Fibroblast of skin of back (primary cell): ENCODE results near the gene DECR2.

Experiments used
- DNase-seq: peaks from one replicate; pipeline ENCODE4 v3.0.0-alpha.2; 2013

DECR2 gene

DNA sequence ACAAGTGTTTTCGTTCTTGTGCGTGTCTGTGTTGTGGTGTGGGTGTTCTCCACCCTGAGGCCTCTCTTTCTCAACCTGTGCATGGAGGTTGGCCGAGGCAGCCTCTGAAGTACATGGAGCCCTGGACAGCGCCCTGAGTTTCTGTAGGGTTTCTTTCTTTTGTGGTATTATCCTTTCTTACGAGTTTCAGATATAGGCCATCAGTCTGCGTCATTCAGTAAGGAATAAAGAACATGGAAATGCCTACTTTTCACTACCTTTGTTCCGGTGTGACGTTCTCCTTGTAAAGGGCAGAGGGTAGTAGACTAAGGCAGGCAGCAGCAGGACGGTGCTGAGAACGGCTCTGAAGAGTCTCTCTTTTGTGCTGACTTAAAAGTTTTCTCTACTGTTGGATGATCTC, 42.3 kb downstream of the DECR2 start:
- no peak for DNase-seq

GRCh38 chr16:445566-445965, 43.9 kb downstream of the DECR2 start:
- DNase-seq, result no peak

DNA sequence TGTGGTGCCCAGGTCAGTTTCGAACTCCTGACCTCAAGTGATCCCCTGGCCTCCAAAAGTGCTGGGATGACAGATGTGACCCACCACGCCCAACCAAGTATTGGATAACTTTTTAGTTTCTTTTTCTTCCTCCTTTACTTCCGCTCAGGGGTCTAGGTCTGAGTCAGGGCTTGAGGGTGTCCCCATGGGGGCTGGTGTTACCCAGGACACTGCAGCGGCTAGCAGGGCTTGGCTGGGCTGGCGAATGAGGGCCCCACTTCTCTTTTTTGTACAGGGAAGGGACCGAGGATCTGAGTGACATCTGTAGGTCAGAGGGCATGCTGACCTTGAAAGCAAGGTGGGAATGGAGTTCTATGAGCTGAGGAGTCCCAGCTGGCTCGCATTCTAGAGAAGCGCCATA, 48.7 kb downstream of the DECR2 start:
- DNase-seq, result no peak

DNA sequence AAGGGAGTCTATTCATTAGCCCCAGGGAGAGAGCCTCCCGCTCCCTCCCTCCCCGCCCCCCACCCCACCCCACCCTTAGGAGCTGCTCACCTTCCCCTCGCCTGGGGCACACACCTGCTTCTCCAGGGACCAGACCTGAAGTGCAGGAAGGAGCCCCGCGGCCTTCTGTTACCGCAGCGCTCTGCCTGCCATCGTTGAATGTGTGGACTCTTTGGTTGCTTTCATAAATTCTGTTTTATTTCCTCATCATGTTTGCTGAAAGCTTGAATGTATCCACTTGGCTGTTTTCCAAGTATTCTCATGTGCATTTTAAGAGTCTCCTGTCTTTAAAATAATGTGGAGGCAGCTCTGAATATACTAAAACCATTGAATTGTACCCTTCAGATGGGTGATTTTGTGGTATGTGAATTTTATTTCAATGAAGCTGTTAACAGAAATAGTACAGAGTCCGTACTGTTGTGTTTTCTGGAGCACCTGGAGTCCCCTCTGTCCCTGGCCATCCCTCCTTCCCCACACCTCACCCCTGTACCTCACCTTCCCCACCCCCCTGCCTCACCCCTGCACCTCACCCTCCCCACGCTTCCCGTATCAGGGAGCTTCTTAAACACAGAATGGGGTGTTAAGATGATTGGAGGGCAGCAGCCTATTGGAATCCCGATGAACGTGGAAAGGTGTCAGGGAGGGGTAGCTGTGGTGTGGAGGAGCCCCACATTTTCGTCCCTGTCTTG, 49.3 kb downstream of the DECR2 start:
- no peak for DNase-seq

DNA sequence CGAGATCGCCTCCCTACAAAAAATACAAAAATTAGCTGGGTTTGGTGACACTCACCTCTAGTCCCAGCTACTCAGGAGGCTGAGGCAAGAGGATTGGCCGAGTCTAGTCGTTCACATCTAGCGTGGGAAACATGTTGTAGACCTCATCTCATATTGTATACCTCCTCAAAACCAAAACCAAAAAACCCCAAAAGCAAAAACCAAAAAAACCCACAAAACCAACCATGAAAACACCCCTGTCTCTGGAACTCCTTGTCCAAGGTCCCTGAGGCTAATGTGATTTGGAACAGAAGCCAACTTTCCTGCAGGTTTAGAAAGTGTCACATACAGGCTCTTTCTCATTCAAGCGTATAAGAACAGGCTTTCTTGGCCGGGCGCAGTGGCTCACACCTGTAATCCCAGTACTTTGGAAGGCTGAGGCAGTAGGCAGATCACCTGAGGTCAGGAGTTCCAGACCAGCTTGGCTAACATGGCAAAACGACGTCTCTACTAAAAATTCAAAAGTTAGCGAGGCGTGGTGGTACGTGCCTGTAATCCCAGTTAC, 52.8 kb downstream of the DECR2 start:
- DNase-seq, result no peak

DNA sequence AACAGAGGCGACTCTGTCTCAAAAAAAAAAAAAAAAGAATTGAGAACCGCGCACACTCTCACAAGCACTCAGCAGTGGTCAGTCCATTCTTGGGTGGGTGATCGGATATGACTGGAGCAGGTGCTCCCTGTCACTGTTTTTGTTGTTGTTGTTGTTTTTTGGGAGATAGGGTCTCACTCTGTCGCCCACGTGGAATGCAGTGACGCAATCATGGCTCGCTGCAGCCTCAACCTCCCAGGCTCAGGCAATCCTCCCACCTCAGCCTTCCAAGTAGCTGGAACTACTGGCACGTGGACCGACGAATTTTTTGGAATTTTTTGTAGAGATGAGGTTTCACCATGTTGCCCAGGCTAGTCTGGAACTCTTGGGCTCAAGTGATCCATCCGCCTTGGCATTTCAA, 53.8 kb downstream of the DECR2 start:
- DNase-seq, result no peak

- no peak for DNase-seq
Observed at GRCh38 chr16:456891-457483, 55.3 kb downstream of the DECR2 start.

DNA sequence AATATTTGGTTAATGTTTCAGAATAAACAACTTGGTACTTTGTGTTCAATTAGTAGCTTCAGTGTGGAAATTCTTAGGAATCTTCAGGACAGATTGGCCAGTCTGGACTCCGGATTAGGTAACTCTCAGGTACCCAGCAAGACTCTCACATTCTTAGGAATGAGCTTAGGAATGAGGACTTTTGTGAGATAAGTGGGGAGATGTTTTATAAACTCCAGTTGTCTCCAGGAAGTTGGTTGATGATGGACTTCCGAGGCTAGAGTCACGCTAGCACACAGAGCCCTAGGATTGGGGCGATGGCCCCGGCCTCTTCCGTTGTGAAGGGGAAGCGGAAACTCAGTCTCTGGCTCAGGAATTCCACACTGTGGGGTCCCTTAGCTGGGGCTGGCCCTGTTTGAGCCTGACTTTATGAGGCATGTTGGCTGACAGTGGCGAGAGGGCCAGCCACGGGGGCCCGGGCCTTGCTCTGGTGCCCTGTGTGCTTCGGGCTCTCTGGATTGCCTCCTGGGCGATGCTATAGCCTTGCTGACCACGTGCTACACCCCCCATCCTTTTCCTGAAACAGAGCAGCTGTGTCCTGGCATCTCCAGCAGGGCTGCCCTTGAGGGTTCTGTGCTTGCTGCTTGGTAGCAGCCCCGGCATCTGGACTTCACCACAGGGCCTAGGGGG, 56.2 kb downstream of the DECR2 start:
- no peak for DNase-seq

DNA sequence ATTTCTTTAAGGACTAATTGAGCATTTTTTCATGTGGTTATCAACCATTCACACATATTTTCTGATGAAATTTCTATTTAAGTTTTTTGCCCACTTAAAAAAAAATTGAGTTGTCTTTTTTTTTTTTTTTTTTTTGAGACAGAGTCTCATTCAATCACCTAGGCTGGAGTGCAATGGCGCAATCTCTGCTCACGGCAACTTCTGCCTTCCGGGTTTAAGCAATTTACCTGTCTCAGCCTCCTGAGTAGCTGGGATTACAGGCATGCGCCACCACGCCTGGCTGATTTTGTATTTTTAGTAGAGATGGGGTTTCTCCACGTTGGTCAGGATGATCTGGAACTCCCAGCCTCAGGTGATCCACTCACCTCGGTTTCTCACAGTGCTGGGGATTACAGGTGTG, 58.1 kb downstream of the DECR2 start:
- DNase-seq, result no peak

DNA sequence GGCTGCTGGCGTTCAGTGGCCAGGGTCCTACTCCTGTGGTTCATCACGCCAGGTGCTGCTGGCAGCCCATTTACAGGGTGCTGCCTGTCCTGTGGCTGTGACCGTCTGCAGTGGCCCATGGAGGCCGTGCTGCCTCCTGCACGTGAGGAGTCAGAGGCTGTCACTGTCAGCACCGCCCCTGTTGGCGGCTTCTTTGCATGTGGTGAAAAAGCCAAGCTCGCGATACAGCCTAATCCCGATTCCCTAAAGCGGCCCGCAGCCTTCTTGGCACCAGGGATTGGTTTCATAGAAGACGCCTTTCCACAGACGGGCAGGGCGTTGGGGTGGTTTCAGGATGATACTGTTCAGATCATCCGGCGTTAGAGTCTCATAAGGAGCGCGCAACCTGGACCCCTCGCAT, 59.1 kb downstream of the DECR2 start:
- DNase-seq, result no peak
